Measurements from ENCODE around the gene TNRC6A. TPM values are rescaled to one million over a fixed set of nuclear protein-coding genes. Genes with fewer than 3 reads are reported as not detected.

The TNRC6A gene
- total and polyA plus RNA-seq, 10 of the 15 experiments (the other 5 are each of a cell fraction or from before 2014, with no cell fraction given) = 4.6 to 41.3 (median 29.7) TPM

DNA sequence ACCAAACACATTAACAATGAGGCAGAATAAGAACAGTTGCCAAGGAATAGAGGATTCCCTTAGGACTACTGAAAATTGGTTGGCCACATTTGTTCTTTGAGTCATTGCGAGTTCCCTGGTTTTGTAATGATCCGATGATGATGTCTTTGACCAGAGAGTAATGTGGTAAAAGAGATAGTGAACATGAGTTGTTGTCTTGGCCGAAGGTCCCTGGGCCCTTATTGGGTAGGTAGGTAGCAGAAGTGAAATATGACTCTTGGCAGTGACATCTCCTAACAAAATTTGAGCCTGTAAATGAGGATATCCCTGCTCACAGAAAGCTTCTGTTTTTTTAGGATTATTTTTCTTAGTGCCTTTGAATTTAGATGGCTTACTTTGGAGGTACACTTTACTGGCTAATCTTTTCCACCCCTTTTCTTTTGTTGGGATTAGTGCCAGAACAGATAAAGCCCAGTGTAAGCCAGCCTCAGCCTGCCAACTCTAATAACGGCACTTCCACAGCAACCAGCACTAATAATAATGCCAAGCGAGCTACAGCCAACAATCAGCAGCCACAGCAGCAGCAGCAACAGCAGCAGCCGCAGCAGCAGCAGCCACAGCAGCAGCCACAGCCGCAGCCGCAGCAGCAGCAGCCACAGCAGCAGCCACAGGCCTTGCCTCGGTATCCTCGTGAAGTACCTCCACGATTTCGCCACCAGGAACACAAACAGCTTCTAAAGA is 47.2 kb downstream of the TNRC6A start:
- Histone ChIP-seq H3K4me2 (ENCODE audit: control insufficient read depth, insufficient read depth) (no peak overlapping the region), H3K27me3 (replicated peaks in 1 of 2; ENCODE audit: control insufficient read depth in 2 of 2, insufficient read depth in 2 of 2, low read length in 1 of 2) (no peaks in the 10 kb centered on the region), H3K79me2 (ENCODE audit: control insufficient read depth, insufficient read depth, low read length) (peaks cover 5% of the 10 kb centered on the region), H3K27ac (ENCODE audit: control insufficient read depth, insufficient read depth) (no peak overlapping the region), H3K9me3 (replicated peaks; ENCODE audit: control insufficient read depth, insufficient read depth, low read length) (no peaks in the 10 kb centered on the region), H3K36me3 (ENCODE audit: control insufficient read depth in 2 of 2, insufficient read depth in 2 of 2, low read length in 1 of 2) (peaks cover 7 to 29% of the 10 kb centered on the region in 2 experiments), H3K9ac (ENCODE audit: control insufficient read depth, insufficient read depth, low read length) (no peak overlapping the region), H3K4me1 (ENCODE audit: control insufficient read depth, insufficient read depth, low read length) (no peaks in the 10 kb centered on the region), H4K20me1 (ENCODE audit: control insufficient read depth, insufficient read depth) (no peaks in the 10 kb centered on the region; the same call in 1 of the 2 replicates), H3K4me3 (no peak overlapping the region), H2AFZ (ENCODE audit: control insufficient read depth, low read depth, low read length) (no peak overlapping the region)
- DNase-seq (ENCODE audit: low read depth, low spot score) = no peak
- SMC1A ChIA-PET (ENCODE audit: uncharacterized antibody, unreplicated experiment) = interaction anchor here (1.0 to 1.2 kb wide), 3 partner anchors 31 to 223 kb away, joined by 3 read pairs; no protein-coding TSS in a partner anchor
- RAD21 ChIA-PET (ENCODE audit: unreplicated experiment) = no interaction called here
- in situ Hi-C loops (cut with MboI) = no loop called here
- intact Hi-C loops (cut with micrococcal nuclease; ENCODE audit: unreplicated experiment) = no loop called here
- FAIRE-seq = no peak
- POLR2A ChIA-PET = no interaction called here
- WGBS (ENCODE audit: insufficient coverage, insufficient replicate concordance, low lambda C conversion rate, missing lambda C conversion rate) = 77% methylated on average over 12 of the region's 12 CpGs
- no peak for ATAC-seq
- no TSS peak for BruUV-seq (replicated peaks)
- CTCF ChIA-PET = interaction anchor here (1.2 kb wide), 1 partner anchor 10 kb away, joined by 3 read pairs; no protein-coding TSS in a partner anchor
- TF ChIP-seq CHD4 (IDR thresholded peaks at IDR 0.05) = no peak
- TF ChIP-seq RCOR1 (conservative IDR thresholded peaks at IDR 0.05; ENCODE audit: low read depth, low read length) = no peak
- no peak for TF ChIP-seq SREBF2 (IDR thresholded peaks at IDR 0.05; ENCODE audit: low read length)
- TF ChIP-seq, protein P1, sequence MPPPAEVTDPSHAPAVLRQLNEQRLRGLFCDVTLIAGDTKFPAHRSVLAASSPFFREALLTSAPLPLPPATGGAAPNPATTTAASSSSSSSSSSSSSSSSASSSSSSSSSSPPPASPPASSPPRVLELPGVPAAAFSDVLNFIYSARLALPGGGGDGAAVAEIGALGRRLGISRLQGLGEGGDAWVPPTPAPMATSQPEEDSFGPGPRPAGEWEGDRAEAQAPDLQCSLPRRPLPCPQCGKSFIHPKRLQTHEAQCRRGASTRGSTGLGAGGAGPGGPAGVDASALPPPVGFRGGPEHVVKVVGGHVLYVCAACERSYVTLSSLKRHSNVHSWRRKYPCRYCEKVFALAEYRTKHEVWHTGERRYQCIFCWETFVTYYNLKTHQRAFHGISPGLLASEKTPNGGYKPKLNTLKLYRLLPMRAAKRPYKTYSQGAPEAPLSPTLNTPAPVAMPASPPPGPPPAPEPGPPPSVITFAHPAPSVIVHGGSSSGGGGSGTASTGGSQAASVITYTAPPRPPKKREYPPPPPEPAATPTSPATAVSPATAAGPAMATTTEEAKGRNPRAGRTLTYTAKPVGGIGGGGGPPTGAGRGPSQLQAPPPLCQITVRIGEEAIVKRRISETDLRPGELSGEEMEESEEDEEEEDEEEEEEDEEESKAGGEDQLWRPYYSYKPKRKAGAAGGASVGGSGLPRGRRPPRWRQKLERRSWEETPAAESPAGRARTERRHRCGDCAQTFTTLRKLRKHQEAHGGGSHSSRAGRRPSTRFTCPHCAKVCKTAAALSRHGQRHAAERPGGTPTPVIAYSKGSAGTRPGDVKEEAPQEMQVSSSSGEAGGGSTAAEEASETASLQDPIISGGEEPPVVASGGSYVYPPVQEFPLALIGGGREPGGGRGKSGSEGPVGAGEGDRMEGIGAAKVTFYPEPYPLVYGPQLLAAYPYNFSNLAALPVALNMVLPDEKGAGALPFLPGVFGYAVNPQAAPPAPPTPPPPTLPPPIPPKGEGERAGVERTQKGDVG (CRISPR knock-in tag; IDR thresholded peaks at IDR 0.05) = no peak
- no peak for TF ChIP-seq RELA (IDR thresholded peaks at IDR 0.05; ENCODE audit: borderline replicate concordance, partially characterized antibody)
- TF ChIP-seq HDAC2 (IDR thresholded peaks at IDR 0.05) = no peak
- no peak for TF ChIP-seq FOXK2 (IDR thresholded peaks at IDR 0.05)
- TF ChIP-seq, protein P2, sequence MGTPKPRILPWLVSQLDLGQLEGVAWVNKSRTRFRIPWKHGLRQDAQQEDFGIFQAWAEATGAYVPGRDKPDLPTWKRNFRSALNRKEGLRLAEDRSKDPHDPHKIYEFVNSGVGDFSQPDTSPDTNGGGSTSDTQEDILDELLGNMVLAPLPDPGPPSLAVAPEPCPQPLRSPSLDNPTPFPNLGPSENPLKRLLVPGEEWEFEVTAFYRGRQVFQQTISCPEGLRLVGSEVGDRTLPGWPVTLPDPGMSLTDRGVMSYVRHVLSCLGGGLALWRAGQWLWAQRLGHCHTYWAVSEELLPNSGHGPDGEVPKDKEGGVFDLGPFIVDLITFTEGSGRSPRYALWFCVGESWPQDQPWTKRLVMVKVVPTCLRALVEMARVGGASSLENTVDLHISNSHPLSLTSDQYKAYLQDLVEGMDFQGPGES (IDR thresholded peaks at IDR 0.05) = no peak
- TF ChIP-seq, protein P3, sequence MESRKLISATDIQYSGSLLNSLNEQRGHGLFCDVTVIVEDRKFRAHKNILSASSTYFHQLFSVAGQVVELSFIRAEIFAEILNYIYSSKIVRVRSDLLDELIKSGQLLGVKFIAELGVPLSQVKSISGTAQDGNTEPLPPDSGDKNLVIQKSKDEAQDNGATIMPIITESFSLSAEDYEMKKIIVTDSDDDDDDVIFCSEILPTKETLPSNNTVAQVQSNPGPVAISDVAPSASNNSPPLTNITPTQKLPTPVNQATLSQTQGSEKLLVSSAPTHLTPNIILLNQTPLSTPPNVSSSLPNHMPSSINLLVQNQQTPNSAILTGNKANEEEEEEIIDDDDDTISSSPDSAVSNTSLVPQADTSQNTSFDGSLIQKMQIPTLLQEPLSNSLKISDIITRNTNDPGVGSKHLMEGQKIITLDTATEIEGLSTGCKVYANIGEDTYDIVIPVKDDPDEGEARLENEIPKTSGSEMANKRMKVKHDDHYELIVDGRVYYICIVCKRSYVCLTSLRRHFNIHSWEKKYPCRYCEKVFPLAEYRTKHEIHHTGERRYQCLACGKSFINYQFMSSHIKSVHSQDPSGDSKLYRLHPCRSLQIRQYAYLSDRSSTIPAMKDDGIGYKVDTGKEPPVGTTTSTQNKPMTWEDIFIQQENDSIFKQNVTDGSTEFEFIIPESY (IDR thresholded peaks at IDR 0.05) = no peak
- no peak for TF ChIP-seq CBX3 (IDR thresholded peaks at IDR 0.05; ENCODE audit: borderline replicate concordance, low read depth)
- TF ChIP-seq, protein P4, sequence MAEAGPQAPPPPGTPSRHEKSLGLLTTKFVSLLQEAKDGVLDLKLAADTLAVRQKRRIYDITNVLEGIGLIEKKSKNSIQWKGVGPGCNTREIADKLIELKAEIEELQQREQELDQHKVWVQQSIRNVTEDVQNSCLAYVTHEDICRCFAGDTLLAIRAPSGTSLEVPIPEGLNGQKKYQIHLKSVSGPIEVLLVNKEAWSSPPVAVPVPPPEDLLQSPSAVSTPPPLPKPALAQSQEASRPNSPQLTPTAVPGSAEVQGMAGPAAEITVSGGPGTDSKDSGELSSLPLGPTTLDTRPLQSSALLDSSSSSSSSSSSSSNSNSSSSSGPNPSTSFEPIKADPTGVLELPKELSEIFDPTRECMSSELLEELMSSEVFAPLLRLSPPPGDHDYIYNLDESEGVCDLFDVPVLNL (IDR thresholded peaks at IDR 0.05; ENCODE audit: low read depth, low read length) = no peak
- no peak for TF ChIP-seq NR2C2 (IDR thresholded peaks at IDR 0.05; ENCODE audit: borderline replicate concordance, control insufficient read depth, insufficient read length, low read depth)
- TF ChIP-seq EED (IDR thresholded peaks at IDR 0.05; ENCODE audit: low read depth) = no peak
- no peak for TF ChIP-seq RFX5 (IDR thresholded peaks at IDR 0.05; ENCODE audit: low read depth, low read length)
- TF ChIP-seq FOXM1 (IDR thresholded peaks at IDR 0.05; ENCODE audit: low read depth, low read length) = no peak
